Measurements from ENCODE around the gene HAPLN3. TPM values are rescaled to one million over a fixed set of nuclear protein-coding genes. Genes with fewer than 3 reads are reported as not detected.
A peak's percentile ranks its signal among the peaks of the same experiment; 100 is the strongest.

Gene HAPLN3
- polyA plus RNA-seq, 5 donors, result 2.4 to 4.7 (median 3.5) TPM

DNA sequence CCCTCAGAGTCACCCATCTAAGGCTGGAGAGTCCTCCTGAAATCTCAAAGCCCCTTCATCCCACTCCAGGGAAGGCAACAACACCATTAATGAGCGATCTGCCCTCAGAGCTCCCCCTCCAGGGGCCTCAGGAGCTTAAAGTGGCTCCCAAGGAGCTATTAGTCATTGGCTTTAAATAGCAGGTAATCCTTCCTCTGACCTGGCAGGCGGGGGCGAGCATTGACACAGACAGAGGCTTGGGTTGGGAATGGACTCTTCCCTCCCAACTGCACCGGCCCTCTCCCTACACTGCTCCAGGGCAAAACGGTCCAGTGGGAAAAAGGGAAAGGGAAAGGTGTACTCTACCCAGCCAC is 16.4 kb upstream of the HAPLN3 start:
- no peak for DNase-seq

DNA sequence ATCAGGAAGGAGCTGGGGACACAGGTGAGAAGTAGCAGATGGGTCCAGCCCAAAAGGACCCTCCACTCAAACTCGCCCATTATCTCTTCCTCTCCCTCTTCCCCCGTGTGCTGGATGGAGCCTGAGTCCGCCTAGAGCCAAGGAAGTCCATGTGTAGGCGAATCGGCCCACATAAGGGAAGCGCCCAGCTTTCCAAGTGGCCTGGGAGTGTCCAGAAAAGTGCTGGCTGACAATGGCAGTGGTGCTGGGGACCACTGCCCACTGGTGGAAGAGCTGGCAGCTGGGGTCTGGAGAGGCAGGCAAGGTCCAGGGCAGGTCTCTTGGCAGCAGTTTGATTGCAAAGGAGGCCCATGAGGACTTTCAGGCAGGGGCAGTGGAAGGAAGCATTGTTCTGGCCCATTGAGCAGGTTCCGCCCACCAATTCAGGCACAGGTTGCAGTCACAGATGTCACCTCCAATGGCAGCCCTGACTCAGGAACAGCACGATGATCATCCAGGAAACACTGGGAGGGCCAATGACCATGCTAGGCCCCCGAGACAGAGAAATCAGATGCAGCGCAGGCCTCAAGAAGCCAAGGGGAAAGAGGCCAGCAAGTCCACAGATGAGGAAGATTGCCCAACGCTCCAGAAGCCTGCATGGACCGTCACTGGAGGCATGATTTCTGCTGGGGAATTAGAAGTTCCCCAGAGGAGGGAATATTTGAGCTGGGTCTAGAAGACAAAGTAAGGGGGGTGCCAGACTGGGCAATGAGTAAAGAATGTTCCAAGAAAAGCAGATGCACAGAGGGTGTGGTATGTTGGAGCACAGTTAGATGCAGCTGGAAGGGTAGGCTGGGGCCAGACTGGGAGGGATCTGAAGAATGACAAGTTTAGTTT is 14.8 kb upstream of the HAPLN3 start:
- no peak for DNase-seq

DNA sequence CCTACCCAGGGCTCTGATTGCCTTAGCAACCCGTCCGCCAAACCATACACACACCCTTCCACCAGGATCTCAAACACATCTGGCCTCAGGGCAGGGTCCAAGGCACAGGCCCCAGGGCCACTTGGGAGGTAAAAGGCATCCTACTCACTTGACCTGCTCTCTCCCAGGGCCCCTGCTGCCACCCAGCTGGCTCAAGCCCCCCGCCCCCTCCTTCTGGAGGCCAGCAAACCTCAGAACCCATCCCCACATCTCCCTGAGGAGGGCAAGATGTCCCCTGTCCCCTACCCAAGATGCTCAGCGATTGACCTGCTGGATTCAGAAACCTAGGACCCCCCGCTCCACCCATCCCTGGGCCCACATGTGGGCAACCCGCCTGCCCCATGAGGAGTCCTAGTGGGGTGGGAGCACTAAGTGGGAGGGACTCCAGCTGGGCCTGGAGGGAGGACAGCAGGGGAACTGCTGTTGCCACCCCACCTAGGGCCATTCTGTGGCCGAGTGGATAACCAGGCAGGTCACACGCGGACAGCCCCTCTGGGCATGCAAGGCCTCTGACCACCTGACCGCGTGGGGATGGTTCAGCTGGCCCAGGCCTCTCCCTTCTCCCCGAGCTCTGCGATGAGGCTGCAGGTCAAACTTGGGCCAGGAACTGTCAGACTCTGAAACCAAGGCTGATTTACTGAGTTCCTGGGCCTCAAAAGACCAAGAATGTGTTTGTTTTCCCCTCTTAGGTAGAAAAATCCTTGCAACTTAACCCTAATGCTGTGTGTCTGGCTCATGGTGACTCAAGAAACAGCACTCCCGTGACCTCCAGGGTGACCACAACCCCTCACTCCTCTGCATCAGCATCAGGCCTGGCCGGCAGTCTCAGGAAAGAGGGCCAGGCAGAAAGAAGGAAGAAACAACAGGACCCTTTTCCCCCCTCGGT is 13.6 kb upstream of the HAPLN3 start:
- no peak for DNase-seq

DNA sequence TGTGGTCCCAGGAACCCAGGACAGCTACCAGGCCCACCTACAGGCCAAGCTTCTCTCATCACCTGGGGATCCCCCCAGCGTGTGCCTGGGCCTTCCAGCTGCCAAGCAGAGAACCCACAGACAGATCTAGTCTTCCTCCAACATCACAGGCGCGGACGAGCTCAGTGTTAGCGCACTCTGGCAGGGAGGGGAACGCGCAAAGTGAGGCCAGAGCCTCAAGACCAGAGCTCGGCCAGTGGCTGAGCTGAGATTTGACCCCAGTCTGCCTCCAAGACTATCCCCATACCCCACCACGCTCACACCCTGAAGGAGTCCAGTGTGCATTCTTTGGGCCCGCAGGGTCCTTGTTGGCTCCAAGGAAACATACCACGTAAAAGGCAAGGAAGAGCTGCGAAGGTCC is 12.8 kb upstream of the HAPLN3 start:
- DNase-seq, result no peak

DNA sequence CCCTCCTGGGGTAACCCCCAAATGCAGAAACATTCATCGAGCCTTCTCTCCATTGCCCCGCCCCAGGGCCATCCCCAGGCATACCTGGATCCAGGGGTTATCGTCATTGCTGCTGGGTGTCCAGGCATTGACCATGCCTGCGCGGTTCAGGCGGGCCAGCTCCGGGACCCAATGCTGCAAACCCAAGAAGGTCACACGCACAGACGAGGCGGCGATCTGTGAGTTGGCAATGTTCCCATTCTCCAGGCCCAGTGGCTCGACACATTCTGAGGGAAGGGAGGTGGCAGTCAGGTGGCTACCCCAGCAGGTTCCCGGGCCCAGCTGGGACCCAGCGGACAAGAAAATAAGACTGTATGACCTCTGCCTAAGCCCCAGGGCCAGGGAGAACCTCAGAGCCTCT is 11.8 kb upstream of the HAPLN3 start:
- no peak for DNase-seq

DNA sequence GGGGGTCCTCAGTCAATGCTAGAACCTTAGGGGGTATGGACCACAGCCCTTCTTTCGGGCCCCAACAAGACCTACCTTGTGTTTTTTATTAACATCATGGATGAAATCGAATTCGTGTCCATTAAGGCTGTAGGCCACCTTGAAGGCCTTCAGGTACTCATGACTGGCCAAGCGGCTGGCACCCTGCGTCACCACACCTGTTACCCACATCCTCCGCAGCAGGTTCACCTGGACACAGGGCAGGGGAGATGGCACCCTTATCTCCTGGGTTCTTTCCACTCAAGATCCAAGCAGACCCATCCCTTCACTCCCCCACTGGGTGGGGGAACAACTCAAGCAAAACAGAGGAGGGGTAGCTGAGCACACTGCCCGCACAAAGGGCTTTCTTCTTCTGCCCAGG is 11.2 kb upstream of the HAPLN3 start:
- DNase-seq, result no peak

DNA sequence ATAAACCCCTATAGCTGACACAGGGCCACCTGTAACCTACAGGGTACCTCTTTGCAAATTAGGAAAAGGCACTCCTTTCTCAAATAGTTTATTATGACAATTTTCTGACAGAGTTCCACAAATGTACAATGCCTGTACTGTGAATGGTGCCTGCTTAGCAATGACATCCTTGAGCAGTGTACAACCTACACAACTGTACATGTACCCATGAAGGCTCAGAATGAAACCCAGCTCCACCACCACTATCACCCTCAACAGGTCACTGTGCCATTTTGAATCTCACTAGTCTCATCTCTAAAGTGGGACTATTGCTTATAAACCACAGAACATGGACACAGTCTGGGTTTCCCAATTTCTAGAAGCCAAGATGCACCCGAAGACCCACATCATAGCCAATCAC is 10.8 kb upstream of the HAPLN3 start:
- no peak for DNase-seq

DNA sequence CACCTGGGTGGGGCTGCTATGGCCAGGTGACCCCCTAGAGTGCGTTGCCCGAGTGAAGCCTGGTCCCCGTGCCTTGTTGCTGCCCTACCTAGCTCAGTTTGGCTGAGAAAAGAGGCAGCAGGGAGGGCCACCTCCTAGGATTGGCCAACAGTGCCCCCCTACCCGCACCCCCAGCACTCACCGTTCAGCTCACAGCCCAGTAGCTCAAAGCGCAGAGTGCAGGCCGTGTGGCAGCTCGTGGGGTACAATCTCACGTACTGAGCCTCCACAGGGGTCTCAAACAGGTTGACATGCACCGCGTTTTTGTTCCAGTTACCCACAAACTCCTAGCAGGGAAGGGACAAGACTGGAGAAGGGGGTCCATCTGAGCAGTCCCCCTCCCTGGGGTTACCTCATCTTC is 10.2 kb upstream of the HAPLN3 start:
- no peak for DNase-seq

DNA sequence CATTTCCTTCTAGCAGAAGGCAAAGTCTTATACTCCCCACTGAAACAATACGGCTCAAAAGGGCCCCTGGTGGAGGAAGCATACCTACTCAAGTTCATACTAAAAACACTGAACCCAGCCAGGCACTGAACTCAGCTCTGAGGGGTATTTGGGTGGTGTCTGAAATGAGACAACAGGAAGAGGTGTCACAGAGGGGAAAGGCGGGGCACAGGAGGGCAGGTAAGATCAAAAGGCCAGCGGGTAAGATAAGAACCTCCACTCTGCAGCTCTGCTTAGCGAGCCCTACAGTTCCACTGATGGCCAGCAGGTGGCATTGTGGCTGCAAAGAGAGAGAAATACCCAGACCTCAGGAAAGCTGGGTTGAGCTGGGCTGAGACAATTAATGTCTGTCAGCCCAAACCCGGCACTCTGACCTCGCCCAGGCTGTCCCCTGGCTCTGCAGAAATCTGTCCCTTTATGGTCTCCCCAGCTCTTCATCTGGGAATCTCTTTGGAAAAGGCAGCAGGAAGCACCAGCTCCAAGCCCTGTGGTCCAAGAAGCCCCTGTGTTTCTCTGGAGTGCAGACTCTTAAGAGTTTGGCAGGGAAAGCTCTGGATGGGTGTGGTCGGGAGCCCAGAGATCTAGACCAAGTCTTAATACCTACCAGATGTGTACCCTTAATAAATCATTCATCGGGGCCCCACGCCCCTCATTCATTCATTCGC is 9.4 kb upstream of the HAPLN3 start:
- DNase-seq, result peak in 1 of 2 donors; percentile 65

DNA sequence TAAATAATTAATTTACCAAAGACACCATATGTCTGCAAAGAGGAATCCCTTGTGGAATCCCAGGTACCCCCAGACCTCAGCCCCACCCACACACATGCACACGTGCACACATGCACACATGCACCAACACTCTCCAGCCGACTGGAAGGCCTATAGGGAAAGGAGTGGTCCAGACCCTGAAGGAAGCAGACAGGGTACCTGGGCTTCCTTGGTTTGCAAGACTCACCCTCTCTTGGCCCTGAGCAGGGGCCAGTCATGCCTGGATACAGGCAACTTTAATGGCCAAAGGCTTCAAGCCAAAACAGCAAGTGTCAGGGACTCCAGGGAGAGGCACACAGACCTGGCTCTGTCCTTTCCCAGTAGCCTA is 8.9 kb upstream of the HAPLN3 start:
- no peak for DNase-seq

DNA sequence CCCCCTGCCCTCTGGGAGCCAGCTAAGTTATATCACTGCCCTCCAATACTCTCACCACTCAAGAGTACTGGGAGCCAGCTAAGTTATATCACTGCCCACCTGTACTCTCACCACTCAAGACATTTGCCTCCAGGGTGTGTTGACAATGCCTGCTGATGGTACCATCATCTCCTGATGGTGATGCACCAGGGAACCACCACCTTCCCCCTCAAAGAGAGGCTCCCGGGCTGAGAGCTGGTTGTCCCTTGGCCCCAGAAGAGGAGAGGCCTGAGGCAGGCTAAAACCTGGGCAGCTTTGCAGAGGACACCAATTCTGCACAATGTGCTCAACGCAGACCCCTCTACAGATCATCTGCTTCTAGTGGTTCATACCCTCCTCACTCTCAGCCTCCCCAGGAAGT is 7.5 kb upstream of the HAPLN3 start:
- no peak for DNase-seq

DNA sequence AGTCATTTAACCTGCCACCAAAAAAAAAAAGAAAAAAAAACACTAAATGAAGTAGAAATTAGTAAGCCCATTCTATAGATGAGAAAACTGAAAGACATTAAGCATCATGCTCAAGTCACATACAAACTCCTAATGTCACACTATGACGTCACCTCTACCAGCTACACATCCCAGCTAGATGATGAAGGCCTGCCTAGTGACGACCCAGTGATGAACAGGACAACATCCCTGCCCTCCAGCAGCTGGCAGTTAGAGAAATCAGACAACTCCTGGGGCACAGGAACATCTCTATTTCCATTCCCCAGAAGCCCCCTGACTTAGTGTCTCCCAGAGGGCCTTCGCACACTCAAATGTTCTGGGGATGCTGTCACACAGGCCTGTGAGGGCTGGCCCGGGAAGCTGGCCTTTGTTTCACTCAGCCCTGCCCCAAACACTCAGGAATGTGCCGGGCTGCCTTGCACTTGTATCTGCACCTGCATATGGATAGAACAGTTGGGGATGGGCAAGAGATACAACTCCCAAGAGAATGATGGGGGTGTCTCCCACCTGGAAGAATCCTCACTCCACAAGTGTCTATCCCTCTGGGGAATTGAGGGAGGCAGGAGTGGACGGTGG is 7.0 kb upstream of the HAPLN3 start:
- DNase-seq, result no peak

DNA sequence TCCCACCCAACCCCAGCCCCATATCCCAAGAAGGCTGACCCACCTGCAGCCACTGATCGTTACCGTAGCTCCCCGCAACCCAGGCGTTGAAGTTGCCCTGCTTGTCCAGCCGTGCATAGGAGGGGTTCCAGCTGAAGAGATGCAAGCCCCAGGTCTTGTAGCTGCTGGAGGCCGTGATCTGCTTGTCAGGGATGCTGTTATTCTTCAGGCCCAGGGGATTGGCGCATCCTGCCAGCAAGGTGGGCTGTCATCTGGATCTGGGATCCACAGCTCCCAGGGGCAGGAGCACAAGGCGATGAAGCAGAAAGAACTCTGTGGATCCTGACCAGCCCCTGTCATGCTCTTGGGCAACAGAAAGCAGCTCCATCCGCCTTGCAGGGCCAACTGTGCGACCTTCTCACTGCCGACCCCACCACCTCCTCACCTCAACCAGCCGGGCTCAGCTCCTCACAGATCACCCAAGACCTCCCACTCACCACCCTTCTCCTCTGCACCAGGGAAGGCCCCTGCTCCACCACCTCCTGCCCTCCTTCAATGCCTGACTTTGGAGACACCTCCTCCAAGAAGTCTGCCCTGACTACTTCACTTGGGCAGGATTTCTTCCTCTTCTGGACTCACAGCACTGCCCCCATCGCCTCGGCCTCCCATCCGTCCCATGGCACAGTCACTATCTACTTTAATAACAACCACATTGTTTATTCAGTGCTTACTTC is 6.3 kb upstream of the HAPLN3 start:
- DNase-seq, result no peak

DNA sequence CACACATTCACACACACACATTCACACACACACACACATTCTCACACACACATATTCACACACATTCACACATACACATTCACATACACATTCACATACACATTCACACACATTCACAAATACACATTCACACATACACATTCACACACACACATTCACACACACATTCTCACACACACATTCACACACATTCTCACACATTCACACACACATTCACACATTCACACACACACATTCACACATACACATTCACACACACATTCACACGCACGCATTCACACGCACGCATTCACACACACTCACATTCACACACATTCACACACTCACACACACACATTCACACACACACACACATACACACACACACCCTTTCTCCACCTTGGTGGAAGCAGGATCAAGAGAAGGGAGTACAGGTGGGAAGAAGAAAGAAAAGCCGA is 5.7 kb upstream of the HAPLN3 start:
- DNase-seq, result no peak

DNA sequence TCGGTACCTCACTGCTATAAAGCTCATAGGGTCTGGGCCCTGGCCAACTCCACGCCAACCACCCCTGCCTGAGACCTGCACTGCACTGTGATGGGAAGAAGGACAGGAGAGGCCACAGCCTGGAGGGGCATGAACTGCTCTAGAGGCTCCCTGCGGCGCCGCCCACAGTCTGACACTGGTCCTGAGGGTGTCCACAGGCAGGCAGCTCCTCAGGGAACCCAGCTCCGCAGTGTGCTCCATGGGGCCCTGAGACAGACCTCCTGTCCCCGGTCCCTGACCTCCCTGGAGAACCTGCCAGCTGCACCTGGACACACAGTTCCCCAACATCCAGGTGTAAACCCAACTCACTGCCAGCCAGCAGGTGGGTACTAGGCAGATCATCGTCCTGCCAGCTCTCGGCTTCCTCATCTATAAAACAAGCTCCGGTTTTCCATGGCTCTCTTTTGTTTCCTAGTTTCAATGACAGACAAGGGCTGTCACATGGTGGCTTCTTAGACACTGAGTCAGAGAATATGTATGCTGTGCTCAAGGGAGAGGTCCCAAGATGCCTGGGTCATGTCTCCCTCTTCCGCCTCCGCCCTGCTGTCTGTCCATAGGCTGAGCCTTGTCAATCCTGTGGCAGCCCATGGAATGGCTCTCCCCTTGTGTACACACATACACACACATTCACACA is 5.1 kb upstream of the HAPLN3 start:
- DNase-seq, result no peak

DNA sequence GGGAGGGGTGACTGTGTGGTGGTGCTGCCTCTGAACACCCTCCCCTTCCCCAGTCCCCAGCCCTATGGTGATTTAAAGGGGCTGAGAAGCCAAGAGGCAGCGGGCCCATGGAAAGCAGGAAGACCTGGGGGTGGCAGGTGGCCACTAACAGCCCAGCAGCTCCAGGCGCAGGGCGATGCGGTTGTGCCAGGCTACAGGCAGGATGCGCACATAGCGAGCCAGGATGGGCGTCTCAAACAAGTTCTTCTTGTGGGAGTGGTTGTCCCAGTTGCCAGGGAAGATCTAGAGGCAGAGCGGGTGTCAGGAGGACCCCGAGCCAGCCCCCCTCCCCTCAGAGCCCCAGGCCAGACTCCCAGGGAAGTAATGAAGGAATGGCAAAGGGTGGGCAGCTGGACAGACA is 3.9 kb upstream of the HAPLN3 start:
- DNase-seq, result no peak

DNA sequence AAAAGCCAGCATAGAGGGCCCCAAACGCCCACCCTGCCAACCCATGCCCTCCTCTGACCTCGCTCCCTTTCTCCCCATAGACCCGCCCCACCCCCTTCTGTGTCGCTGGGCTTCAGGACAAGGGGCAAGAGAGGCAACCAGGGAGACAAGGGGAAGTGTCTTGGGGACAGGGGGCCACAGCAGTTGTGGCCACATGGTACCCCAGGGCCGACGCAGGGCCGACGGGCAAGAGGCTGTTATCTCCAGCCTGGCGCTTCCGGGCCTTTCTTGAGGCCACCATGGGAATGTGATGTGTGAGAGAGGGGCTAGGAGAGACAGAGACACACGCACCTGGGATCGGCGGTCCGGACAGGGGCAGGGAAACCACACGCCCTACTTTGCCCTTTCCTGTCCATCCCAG is 3.4 kb upstream of the HAPLN3 start:
- no peak for DNase-seq

DNA sequence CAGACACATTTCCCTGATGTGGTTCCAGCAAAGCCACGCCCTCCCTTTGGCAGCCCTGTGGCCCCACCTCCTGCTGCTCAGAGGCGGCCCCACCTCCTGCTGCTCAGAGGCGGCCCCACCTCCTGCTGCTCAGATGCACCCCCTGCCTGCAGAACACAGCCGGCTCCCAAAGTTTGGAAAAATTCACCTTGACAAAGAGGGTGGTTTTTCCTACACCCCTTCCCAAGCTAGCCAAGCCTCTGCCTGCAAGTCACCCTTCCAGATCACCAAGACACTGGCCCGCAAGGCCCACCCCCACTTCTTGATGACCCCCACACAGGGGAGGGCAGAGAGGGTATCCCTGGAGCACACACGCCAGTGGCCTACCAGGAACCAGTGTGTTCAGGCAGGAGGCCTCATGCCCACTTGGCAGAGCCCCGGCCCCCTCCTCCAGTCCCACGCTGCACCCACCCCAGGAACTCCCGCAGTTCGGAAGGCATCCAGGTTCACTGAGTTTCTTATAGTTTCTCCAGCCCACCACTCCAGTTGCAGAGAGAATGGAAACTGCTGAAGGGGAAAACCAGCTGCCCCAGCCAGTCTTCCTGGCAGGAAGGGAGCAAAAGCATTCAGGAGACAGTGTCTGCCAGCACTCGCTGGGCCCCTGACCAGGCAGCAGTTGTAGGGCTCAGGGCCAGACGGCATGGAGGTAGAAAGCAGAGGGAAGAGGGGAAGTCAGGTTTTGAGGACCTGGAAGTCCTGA is 2.3 kb upstream of the HAPLN3 start:
- DNase-seq, result peak; percentile 75 to 81

DNA sequence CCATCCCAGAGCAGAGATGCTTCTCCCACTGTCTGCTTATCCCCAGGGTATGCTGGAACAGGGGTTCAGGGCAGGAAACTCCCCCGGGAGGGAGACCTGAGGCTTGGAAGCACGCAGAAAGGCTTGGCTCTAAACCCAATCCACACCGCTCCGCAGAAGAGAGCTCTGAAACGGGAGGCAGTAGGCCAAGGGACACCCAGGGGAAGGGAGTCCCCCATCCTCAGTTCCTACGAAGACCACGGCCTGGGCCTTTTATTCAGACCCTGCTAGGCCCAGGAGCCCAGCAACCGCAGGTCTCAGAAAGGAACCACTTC is 1.8 kb upstream of the HAPLN3 start:
- DNase-seq, result no peak

Data from right lung (tissue), 5 donors.